ENCODE data around the gene RFTN1.

Gene RFTN1

DNA sequence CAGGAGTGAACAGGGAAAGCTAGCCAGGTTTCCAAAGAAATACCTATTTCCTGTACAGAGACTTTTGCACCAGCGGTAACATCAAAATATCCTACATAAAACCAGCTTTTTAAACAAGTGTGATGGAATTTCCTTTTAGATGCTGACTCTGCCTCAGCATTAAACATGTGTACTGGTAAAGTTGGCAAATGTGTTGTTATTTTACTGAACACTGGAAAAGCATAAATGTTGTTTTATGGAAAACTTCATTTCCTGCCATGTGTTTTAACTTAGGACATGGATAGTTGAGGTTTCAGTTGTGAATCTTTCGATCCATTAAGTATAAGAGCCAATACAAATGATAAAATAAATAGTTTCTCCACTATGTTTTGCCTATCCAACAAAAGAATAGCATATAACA is 232.8 kb downstream of the RFTN1 start:
- DNase-seq = no peak

DNA sequence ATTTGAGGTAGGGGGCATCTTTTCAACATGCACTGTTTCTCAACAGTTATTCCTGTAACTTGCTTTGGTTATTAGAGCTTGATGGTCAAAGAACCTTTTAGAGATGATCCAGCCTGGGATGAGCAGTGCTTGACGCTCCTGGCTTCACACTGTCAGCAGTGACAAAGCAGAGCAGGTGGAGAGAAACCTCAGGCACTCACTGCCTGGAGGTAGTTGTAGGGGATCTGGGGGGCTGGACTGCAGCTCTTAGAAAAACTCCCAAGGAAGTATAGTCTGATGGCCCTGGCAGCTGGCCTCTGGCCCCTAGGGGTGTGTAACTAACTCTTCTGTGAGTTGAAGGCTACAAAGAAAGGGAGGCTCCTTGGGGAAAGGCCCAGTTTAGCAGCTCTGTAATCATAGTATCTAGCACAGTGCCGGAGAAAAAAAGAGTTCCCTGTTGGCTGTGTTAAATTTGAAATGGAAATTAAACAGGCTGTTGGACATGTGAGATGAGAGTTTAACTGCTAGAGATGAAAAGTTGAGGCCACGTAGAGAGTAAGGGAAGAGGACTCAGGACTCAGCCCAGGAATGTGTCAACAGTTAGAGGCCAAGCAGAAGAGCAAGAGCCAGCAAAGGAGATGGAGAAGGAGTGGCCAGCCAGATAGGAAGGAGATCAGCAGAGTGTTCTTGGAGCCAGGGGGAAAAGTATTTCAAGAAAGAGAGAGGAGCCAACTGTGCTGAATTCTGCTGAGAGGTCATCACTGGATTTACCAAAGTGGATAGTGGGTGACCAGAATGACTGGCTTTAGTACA is 234.3 kb downstream of the RFTN1 start:
- Histone ChIP-seq H3K36me3 (peaks cover 0 to 19% (median 5%) of the 10 kb centered on the region in 3 donors), H3K27me3 (no peaks in the 10 kb centered on the region), H3K9me3 (no peaks in the 10 kb centered on the region), H3K27ac (no peak overlapping the region), H3K4me3 (no peak overlapping the region), H3K4me1 (no peaks in the 10 kb centered on the region)
- intact Hi-C loops (cut with DNase I; ENCODE audit: low total_unique reads) = no loop called here
- DNase-seq = no peak
- TF ChIP-seq, protein P1, sequence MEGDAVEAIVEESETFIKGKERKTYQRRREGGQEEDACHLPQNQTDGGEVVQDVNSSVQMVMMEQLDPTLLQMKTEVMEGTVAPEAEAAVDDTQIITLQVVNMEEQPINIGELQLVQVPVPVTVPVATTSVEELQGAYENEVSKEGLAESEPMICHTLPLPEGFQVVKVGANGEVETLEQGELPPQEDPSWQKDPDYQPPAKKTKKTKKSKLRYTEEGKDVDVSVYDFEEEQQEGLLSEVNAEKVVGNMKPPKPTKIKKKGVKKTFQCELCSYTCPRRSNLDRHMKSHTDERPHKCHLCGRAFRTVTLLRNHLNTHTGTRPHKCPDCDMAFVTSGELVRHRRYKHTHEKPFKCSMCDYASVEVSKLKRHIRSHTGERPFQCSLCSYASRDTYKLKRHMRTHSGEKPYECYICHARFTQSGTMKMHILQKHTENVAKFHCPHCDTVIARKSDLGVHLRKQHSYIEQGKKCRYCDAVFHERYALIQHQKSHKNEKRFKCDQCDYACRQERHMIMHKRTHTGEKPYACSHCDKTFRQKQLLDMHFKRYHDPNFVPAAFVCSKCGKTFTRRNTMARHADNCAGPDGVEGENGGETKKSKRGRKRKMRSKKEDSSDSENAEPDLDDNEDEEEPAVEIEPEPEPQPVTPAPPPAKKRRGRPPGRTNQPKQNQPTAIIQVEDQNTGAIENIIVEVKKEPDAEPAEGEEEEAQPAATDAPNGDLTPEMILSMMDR (IDR thresholded peaks at IDR 0.05) = no peak

More for the DNA sequence above, 232.8 kb downstream of the RFTN1 start:
- intact Hi-C loops (cut with DNase I; ENCODE audit: low total_unique reads) = no loop called here
- Histone ChIP-seq H3K36me3 (peaks cover 0 to 26% (median 0%) of the 10 kb centered on the region in 3 donors), H3K27me3 (no peaks in the 10 kb centered on the region), H3K27ac (no peak overlapping the region), H3K4me3 (no peak overlapping the region), H3K4me1 (no peaks in the 10 kb centered on the region), H3K9me3 (no peaks in the 10 kb centered on the region)
- TF ChIP-seq, protein P1 (IDR thresholded peaks at IDR 0.05) = no peak

DNA sequence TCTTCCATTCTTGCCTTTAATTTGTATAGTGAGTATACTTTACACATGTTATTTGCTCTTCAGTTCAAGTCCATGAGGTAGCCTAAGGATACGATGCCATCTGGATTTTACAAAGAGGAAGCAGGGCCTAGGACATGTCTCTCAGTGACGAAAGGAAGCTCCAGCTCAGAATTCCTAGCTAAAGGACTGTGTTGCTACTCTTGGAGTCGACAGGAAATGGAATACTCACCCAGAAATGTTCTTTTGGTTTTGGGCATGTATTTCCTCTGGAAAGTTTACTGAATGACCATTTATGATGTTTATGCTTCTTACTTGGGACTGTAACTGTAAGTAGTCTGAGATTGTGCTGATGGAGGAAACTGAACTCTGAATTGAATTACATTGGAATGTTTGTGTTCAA is 236.0 kb downstream of the RFTN1 start:
- intact Hi-C loops (cut with DNase I; ENCODE audit: low total_unique reads) = no loop called here
- Histone ChIP-seq H3K27me3 (no peaks in the 10 kb centered on the region), H3K9me3 (no peaks in the 10 kb centered on the region), H3K27ac (no peak overlapping the region), H3K4me3 (no peak overlapping the region), H3K36me3 (peaks cover 0 to 20% (median 6%) of the 10 kb centered on the region in 3 donors), H3K4me1 (no peaks in the 10 kb centered on the region)
- no peak for DNase-seq
- TF ChIP-seq, protein P1 (IDR thresholded peaks at IDR 0.05) = no peak

DNA sequence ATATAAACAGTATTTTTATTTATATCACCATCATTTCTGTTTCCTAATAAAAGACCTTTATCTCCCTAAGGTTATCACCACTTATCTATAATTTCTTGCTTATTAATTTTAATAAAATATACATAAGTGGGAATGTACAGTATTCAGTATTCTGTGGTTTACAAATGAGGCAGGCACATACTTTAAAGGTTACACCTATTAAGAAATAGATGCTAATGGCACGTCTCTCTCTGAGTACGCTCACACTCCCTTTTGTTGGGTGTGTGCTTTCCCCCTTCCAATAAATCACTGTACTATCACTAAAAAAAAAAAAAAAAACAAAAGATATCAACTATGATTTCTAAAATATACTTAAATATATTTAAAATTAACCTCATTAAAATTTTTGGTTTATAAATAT is 239.6 kb downstream of the RFTN1 start:
- DNase-seq = no peak
- TF ChIP-seq, protein P1 (IDR thresholded peaks at IDR 0.05) = no peak
- Histone ChIP-seq H3K27me3 (no peaks in the 10 kb centered on the region), H3K9me3 (no peaks in the 10 kb centered on the region), H3K27ac (no peak overlapping the region), H3K4me1 (no peaks in the 10 kb centered on the region), H3K36me3 (peaks cover 14 to 40% (median 26%) of the 10 kb centered on the region in 3 donors), H3K4me3 (no peak overlapping the region)
- intact Hi-C loops (cut with DNase I; ENCODE audit: low total_unique reads) = no loop called here

DNA sequence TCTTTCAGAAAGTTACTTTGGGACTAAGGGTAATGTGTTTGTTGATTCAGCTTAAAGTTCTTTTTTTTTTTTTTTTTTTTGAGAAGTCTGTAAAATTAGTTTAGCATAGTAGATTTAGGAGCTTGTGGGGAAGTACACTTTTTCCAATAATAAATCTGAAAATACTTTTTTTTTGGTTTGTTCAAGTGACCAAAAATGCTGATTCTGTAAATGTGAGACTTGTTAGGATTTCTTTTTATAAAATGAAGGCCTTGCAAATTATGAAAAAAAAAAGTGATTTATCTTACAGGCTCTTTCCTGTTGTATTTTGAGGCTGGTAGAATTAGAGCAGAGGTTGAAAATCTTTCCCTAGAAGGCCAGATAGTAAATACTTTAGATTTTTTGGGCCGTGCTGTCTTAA is 240.9 kb downstream of the RFTN1 start:
- intact Hi-C loops (cut with DNase I; ENCODE audit: low total_unique reads) = no loop called here
- H3K27ac ChIP-seq = no peak overlapping the region
- no peak overlapping the region for H3K4me3 ChIP-seq
- H3K9me3 ChIP-seq = no peaks in the 10 kb centered on the region
- peaks cover 0 to 8% (median 2%) of the 10 kb centered on the region in 4 donors for H3K4me1 ChIP-seq
- H3K27me3 ChIP-seq = no peaks in the 10 kb centered on the region
- TF ChIP-seq, protein P1 (IDR thresholded peaks at IDR 0.05) = no peak
- H3K36me3 ChIP-seq = peaks cover 14 to 40% (median 26%) of the 10 kb centered on the region in 3 donors
- no peak for DNase-seq

Measured in tibial artery (tissue), 4 donors.